Measurements from ENCODE around the gene GRIK3. TPM values are rescaled to one million over a fixed set of nuclear protein-coding genes. Genes with fewer than 3 reads are reported as not detected.

The GRIK3 gene
- total and polyA plus RNA-seq, 7 donors, result 0.03 to 0.15 (median 0.04) TPM; not detected in 2

DNA sequence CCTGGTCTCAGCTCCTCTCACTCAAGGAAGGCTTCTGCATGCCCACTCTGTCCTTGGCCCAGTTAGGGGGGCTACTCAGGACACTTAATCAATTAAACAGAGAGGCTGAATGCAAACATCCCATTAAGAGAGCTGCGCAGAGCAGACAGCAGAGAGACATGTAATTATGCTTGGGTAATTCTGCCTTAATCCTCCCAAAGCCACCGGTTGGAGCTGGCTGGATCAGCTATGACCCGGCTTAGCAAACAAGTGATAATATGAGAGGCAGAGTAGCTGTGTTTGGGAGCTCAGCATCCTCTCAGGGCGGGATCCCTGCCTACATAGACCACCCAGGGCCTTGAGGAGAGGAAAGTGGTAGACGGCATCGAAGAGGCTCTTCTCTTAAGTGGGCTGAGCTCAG, 183.2 kb downstream of the GRIK3 start:
- TF ChIP-seq, protein P1, sequence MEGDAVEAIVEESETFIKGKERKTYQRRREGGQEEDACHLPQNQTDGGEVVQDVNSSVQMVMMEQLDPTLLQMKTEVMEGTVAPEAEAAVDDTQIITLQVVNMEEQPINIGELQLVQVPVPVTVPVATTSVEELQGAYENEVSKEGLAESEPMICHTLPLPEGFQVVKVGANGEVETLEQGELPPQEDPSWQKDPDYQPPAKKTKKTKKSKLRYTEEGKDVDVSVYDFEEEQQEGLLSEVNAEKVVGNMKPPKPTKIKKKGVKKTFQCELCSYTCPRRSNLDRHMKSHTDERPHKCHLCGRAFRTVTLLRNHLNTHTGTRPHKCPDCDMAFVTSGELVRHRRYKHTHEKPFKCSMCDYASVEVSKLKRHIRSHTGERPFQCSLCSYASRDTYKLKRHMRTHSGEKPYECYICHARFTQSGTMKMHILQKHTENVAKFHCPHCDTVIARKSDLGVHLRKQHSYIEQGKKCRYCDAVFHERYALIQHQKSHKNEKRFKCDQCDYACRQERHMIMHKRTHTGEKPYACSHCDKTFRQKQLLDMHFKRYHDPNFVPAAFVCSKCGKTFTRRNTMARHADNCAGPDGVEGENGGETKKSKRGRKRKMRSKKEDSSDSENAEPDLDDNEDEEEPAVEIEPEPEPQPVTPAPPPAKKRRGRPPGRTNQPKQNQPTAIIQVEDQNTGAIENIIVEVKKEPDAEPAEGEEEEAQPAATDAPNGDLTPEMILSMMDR (IDR thresholded peaks at IDR 0.05), result no peak
- Histone ChIP-seq H3K27ac (no peak overlapping the region), H3K4me1 (no peaks in the 10 kb centered on the region), H3K4me3 (no peak overlapping the region), H3K9me3 (no peaks in the 10 kb centered on the region), H3K36me3 (ENCODE audit: insufficient read depth in 1 of 2, low read depth in 1 of 2) (no peaks in the 10 kb centered on the region), H3K27me3 (ENCODE audit: insufficient read depth in 3 of 3, low read length in 2 of 3) (peaks cover 0 to 32% (median 4%) of the 10 kb centered on the region in 3 donors)
- intact Hi-C loops (cut with DNase I), result no loop called here
- no peak for ATAC-seq
- WGBS, 3 donors, result 50 to 55% (median 53%) methylated on average over 6 of the region's 6 CpGs
- DNase-seq, result no peak

DNA sequence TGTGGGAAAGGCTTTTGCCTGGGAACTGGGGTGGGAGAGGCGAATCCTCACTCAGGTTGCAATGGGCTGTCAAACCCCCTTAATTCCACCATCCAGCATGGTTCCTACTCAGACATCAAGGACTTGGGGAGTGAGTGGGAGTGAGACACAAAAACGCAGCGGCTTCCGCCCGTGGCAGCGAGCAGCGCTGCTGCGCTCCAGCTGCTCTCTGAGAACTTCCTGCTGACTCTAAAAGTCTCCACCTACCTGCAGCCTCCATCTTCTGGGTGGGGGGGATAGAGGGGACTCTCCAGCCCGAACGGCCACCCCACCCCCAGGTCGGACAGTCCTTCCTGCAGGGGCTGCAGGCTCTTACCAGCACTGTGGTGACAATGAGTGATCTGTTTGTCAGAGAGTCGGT, 184.4 kb downstream of the GRIK3 start:
- 72 to 76% (median 73%) methylated on average over 12 of the region's 12 CpGs for WGBS, 3 donors
- no peak overlapping the region for H3K27ac ChIP-seq
- no peaks in the 10 kb centered on the region for H3K4me1 ChIP-seq
- H3K27me3 ChIP-seq (ENCODE audit: insufficient read depth in 3 of 3, low read length in 2 of 3), result peaks cover 0 to 37% (median 4%) of the 10 kb centered on the region in 3 donors
- intact Hi-C loops (cut with DNase I), result no loop called here
- ATAC-seq, result no peak
- DNase-seq, result no peak
- H3K9me3 ChIP-seq, result no peaks in the 10 kb centered on the region
- TF ChIP-seq, protein P1 (IDR thresholded peaks at IDR 0.05), result no peak
- no peaks in the 10 kb centered on the region for H3K36me3 ChIP-seq (ENCODE audit: insufficient read depth in 1 of 2, low read depth in 1 of 2)
- no peak overlapping the region for H3K4me3 ChIP-seq

DNA sequence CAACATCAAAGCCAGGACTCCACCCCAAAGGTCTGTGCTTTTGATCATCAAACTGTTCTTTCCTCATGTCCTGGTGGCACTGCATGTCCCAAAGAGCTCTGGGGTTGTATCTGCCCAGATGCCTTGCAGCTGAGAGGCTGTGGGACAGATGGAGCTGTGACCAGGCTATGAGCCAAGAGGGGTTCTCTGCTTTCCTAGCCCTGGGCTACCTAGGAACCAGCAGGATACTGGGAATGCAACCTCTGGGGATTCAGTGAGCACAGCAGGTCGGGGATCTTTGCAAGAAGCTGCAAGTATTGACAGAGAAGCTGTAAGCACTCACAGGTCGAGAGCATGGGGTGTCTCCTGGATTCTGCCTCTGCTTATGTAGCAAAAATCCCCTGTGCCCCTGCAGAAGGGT, 186.6 kb downstream of the GRIK3 start:
- Histone ChIP-seq H3K4me3 (no peak overlapping the region), H3K9me3 (no peaks in the 10 kb centered on the region), H3K36me3 (ENCODE audit: insufficient read depth in 1 of 2, low read depth in 1 of 2) (no peaks in the 10 kb centered on the region), H3K27ac (no peak overlapping the region), H3K4me1 (no peaks in the 10 kb centered on the region), H3K27me3 (ENCODE audit: insufficient read depth in 3 of 3, low read length in 2 of 3) (peaks cover 0 to 38% (median 4%) of the 10 kb centered on the region in 3 donors)
- TF ChIP-seq, protein P1 (IDR thresholded peaks at IDR 0.05), result no peak
- WGBS, 3 donors, result 17 to 22% (median 20%) methylated on average over 2 of the region's 2 CpGs
- intact Hi-C loops (cut with DNase I), result no loop called here
- no peak for ATAC-seq
- DNase-seq, result no peak

DNA sequence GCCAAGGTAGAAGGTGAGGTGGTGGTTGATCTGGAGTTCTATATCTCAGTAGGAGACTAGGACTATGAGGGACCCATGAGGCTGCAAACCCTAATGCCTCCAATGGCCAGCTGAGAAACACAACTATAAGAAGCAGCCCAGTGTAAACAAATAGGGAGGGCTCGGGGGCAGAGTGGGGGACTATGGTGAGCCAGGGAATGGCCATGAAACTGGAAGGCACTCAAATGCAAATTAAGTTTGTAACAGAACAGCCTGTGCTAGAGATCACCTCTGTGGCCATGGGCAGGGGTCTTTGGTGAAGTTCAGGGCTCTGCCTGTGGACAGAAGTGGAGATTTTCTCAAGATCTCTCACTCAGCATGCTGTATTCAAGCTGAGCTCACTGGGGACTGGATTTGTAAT, 187.1 kb downstream of the GRIK3 start:
- H3K9me3 ChIP-seq, result no peaks in the 10 kb centered on the region
- TF ChIP-seq, protein P1 (IDR thresholded peaks at IDR 0.05), result no peak
- peaks cover 0 to 38% (median 4%) of the 10 kb centered on the region in 3 donors for H3K27me3 ChIP-seq (ENCODE audit: insufficient read depth in 3 of 3, low read length in 2 of 3)
- ATAC-seq (no peak), DNase-seq (no peak)
- intact Hi-C loops (cut with DNase I), result no loop called here
- WGBS, 3 donors, result 53 to 59% (median 56%) methylated on average over 1 of the region's 1 CpG
- no peak overlapping the region for H3K27ac ChIP-seq
- H3K36me3 ChIP-seq (ENCODE audit: insufficient read depth in 1 of 2, low read depth in 1 of 2), result no peaks in the 10 kb centered on the region
- no peaks in the 10 kb centered on the region for H3K4me1 ChIP-seq
- H3K4me3 ChIP-seq, result no peak overlapping the region

DNA sequence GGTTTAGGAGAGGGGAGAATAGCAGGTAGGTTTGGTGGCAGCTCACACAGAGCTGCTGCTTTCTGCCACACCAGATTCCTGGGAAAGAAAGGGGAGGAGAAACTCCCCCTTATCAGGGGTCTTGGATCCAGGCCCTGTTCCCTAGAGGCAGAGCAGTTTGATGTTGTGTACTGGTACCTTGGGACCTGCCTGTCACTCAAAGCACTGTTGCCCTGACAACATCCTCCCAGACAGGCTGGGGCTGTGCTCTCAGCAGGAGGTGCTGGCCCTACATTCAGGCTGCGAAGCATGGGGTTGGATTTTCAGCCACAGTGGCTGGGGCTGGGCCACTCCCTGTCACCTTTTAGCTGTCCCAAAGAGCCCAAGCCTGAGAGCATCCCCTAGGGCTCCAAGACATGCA, 188.0 kb downstream of the GRIK3 start:
- intact Hi-C loops (cut with DNase I), result no loop called here
- no peak for ATAC-seq
- peaks cover 0 to 35% (median 4%) of the 10 kb centered on the region in 3 donors for H3K27me3 ChIP-seq (ENCODE audit: insufficient read depth in 3 of 3, low read length in 2 of 3)

More for the DNA sequence above, 188.0 kb downstream of the GRIK3 start:
- Histone ChIP-seq H3K36me3 (ENCODE audit: insufficient read depth in 1 of 2, low read depth in 1 of 2) (no peaks in the 10 kb centered on the region), H3K4me1 (no peaks in the 10 kb centered on the region), H3K4me3 (no peak overlapping the region), H3K27ac (no peak overlapping the region), H3K9me3 (no peaks in the 10 kb centered on the region)
- no peak for DNase-seq
- 54 to 79% (median 56%) methylated on average over 1 of the region's 1 CpG for WGBS, 3 donors
- TF ChIP-seq, protein P1 (IDR thresholded peaks at IDR 0.05), result no peak
